HG03571 (cell line): ENCODE measurements around the gene IGSF8.

ENCODE experiments used
- ATAC-seq: cut with Tn5 transposase; IDR thresholded peaks from one replicate; pipeline ENCODE4 v1.9.1; 2021; ENCODE audit not compliant: unreplicated experiment

Gene IGSF8

GRCh38 chr1:160043543-160043942 lies 54.9 kb downstream of the IGSF8 start:
- ATAC-seq: no peak
